Measurements from ENCODE around the gene FLYWCH2.
A peak's percentile ranks its signal among the peaks of the same experiment; 100 is the strongest.

Gene FLYWCH2

GRCh38 chr16:2874912-2875362, 8.1 kb upstream of the FLYWCH2 start (continued):
- TF ChIP-seq ZNF707 (tag by site-specific recombination; IDR thresholded peaks at IDR 0.05) (no peak), ZNF354C (tag by site-specific recombination; IDR thresholded peaks at IDR 0.05; ENCODE audit: borderline replicate concordance, low read depth) (no peak), ZNF10 (tag by site-specific recombination; IDR thresholded peaks at IDR 0.05) (peak; percentile 54; the same call in 1 of the 2 replicates), PRDM6 (tag by site-specific recombination; IDR thresholded peaks at IDR 0.05) (no peak), ZNF366 (tag by site-specific recombination; conservative IDR thresholded peaks at IDR 0.05) (no peak), ZNF335 (tag by site-specific recombination; conservative IDR thresholded peaks at IDR 0.05) (peak; percentile 20; the same call in 1 of the 2 replicates), ZNF692 (tag by site-specific recombination; IDR thresholded peaks at IDR 0.05) (0 out of 2 replicates have a peak, but pooled peaks have one; percentile 33), ZNF426 (tag by site-specific recombination; IDR thresholded peaks at IDR 0.05) (no peak), SCRT1 (tag by site-specific recombination; IDR thresholded peaks at IDR 0.05; ENCODE audit: borderline replicate concordance) (no peak), ZNF266 (tag by site-specific recombination; IDR thresholded peaks at IDR 0.05; ENCODE audit: low read depth) (no peak), ZNF121 (tag by site-specific recombination; IDR thresholded peaks at IDR 0.05) (no peak), ZNF544 (tag by site-specific recombination; IDR thresholded peaks at IDR 0.05) (no peak), ZSCAN16 (tag by site-specific recombination; IDR thresholded peaks at IDR 0.05) (no peak), SP3 (tag by site-specific recombination; IDR thresholded peaks at IDR 0.05) (no peak; the same call in 1 of the 2 replicates), MEIS1 (CRISPR knock-in tag; IDR thresholded peaks at IDR 0.05; ENCODE audit: borderline replicate concordance) (no peak), ZNF37A (tag by site-specific recombination; IDR thresholded peaks at IDR 0.05) (no peak), ZNF112 (tag by site-specific recombination; IDR thresholded peaks at IDR 0.05) (no peak), ZFP41 (tag by site-specific recombination; IDR thresholded peaks at IDR 0.05; ENCODE audit: borderline replicate concordance) (no peak), ZNF792 (tag by site-specific recombination; IDR thresholded peaks at IDR 0.05) (no peak), ZNF830 (tag by site-specific recombination; IDR thresholded peaks at IDR 0.05; ENCODE audit: low read depth) (no peak), RBAK (tag by site-specific recombination; IDR thresholded peaks at IDR 0.05) (no peak), ZBTB17 (tag by site-specific recombination; IDR thresholded peaks at IDR 0.05) (peak; percentile 85), ZNF169 (tag by site-specific recombination; IDR thresholded peaks at IDR 0.05) (no peak), ZNF155 (tag by site-specific recombination; IDR thresholded peaks at IDR 0.05) (no peak), ZNF140 (tag by site-specific recombination; IDR thresholded peaks at IDR 0.05) (no peak)

GRCh38 chr16:2879854-2880508, 3.0 kb upstream of the FLYWCH2 start:
- TF ChIP-seq ZSCAN5A (tag by site-specific recombination; IDR thresholded peaks at IDR 0.05) (no peak), SETDB1 (IDR thresholded peaks at IDR 0.05; ENCODE audit: insufficient read length, low read length) (peak; percentile 87)
- Histone ChIP-seq H3K4me3 (ENCODE audit: low read depth, low read length) (no peak overlapping the region), H3K27ac (ENCODE audit: extremely low read depth, low read depth, low read length) (no peak overlapping the region), H3K9me3 (ENCODE audit: control insufficient read depth, insufficient read depth, low read depth, low read length) (no peaks in the 10 kb centered on the region), H3K36me3 (ENCODE audit: control insufficient read depth in 2 of 2, insufficient read depth in 1 of 2, low read length in 2 of 2) (no peaks in the 10 kb centered on the region), H3K4me1 (ENCODE audit: control insufficient read depth, insufficient read depth, low read length) (no peaks in the 10 kb centered on the region)
- CTCF ChIA-PET: interaction anchor here (1.5 kb wide), 1 partner anchor 28 kb away, joined by 5 read pairs; no protein-coding TSS in a partner anchor
- POLR2A ChIA-PET: no interaction called here

Data from HEK293 (cell line).